Retinal pigment epithelial cell (primary cell): ENCODE data around the gene TUBD1.
"Not testable (repeated sequence)": the region's sequence is repeated elsewhere in the genome, so short reads cannot be mapped to it uniquely, and the experiment has no call there.

Source experiments
- DNase-seq: peaks from one replicate; pipeline ENCODE4 v3.0.0-alpha.2; 2010; ENCODE audit warnings: low read depth
- H3K4me3 ChIP-seq: 2 replicates; pipeline ENCODE4 v1.5.1; 2011; ENCODE audit warnings: mild to moderate bottlenecking, low read length, control low read depth, moderate library complexity
- CTCF ChIP-seq: conservative IDR thresholded peaks from 2 replicates; pipeline ENCODE4 v1.5.1; 2011; ENCODE audit warnings: low read depth, low read length, control low read depth, inconsistent platforms

TUBD1 gene

GRCh38 chr17:59853168-59853918 is 39.4 kb downstream of the TUBD1 start:
- TF ChIP-seq CTCF: peak; percentile 55
- DNase-seq: no peak
- no peak overlapping the region for H3K4me3 ChIP-seq

GRCh38 chr17:59852847-59853167 is 39.9 kb downstream of the TUBD1 start:
- not testable (repeated sequence) for DNase-seq, H3K4me3 ChIP-seq

GRCh38 chr17:59851439-59852375 is 41.0 kb downstream of the TUBD1 start:
- no peak for DNase-seq
- no peak overlapping the region for H3K4me3 ChIP-seq
- no peak for TF ChIP-seq CTCF

- DNase-seq, H3K4me3 ChIP-seq: not testable (repeated sequence)
These were observed 42.4 kb downstream of the TUBD1 start for GRCh38 chr17:59850311-59850710.

GRCh38 chr17:59848778-59849177 is 44.0 kb downstream of the TUBD1 start:
- no peak overlapping the region for H3K4me3 ChIP-seq
- DNase-seq: no peak

GRCh38 chr17:59848385-59848668 is 44.4 kb downstream of the TUBD1 start:
- no peak for TF ChIP-seq CTCF
- DNase-seq: no peak
- no peak overlapping the region for H3K4me3 ChIP-seq

More at GRCh38 chr17:59848778-59849177, 44.0 kb downstream of the TUBD1 start:
- TF ChIP-seq CTCF: no peak

- no peak for TF ChIP-seq CTCF
- DNase-seq: no peak
- no peak overlapping the region for H3K4me3 ChIP-seq
These were observed 46.2 kb downstream of the TUBD1 start for GRCh38 chr17:59846394-59847165.
